Measurements from ENCODE around the gene ZMYND8.
"Not testable (repeated sequence)": the region's sequence is repeated elsewhere in the genome, so short reads cannot be mapped to it uniquely, and the experiment has no call there.

Gene ZMYND8

DNA sequence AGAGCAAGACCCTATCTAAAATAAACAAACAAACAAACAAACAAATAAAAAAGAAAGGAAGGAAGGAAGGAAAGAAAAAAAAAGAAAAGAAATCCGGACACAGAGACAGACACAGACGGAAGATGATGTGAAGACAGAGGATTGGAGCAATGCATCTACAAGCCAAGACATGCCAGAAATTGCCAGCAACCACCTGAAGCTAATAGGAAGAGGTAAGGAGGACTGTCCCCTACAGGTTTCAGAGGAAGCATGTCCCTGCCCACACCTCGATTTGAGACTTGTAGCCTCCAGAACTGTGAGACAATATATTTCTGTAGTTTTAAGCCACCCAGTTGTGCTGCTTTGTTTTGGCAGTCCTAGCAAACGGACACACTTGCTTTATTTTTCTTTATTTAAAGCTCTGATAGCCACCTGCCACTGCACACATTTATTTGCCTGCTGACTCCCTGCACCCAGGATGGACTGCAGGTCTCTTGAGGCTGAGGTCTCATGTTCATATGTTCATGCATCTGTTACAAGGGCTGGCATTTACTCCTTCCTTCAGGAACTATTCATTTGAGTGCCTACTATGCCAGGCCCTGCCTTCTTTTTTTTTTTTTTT is 20.7 kb upstream of the ZMYND8 start:
- no peak overlapping the region for H3K27ac ChIP-seq

GRCh38 chr20:47376096-47376643 is 19.7 kb upstream of the ZMYND8 start:
- not testable (repeated sequence) for H3K27ac ChIP-seq

More for the DNA sequence above, 20.7 kb upstream of the ZMYND8 start:
- no peak for TF ChIP-seq CTCF (IDR thresholded peaks at IDR 0.05)
- no peak for TF ChIP-seq ZFX (IDR thresholded peaks at IDR 0.05; ENCODE audit: borderline replicate concordance)

GRCh38 chr20:47374121-47374520 is 17.6 kb upstream of the ZMYND8 start:
- not testable (repeated sequence) for H3K27ac ChIP-seq

DNA sequence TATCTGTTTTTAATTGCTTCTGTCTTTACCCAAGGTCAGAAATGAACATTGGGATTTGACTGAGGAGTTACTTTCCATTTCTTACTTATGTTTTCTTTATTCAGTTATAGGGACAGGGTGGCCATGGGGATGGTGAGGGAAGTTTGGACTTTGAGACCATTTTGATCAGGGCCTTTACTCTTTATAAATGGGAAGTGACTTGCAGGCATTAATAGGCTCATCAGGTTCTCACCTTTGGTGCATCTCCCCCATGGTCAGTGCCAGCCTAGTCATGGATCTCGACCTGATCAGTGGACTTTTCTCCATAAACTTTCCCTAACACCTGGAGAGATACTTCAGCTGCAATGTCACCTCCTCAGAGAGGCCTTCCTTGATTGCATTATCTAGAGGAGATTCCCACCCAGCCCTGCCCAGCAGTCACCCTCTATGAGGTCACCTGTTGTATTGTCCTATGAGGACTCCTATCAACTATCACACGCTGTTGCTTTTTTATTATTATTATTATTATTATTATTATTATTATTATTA is 16.8 kb upstream of the ZMYND8 start:
- H3K27ac ChIP-seq, result no peak overlapping the region
- TF ChIP-seq CTCF (IDR thresholded peaks at IDR 0.05) (no peak), ZFX (IDR thresholded peaks at IDR 0.05; ENCODE audit: borderline replicate concordance) (no peak)

DNA sequence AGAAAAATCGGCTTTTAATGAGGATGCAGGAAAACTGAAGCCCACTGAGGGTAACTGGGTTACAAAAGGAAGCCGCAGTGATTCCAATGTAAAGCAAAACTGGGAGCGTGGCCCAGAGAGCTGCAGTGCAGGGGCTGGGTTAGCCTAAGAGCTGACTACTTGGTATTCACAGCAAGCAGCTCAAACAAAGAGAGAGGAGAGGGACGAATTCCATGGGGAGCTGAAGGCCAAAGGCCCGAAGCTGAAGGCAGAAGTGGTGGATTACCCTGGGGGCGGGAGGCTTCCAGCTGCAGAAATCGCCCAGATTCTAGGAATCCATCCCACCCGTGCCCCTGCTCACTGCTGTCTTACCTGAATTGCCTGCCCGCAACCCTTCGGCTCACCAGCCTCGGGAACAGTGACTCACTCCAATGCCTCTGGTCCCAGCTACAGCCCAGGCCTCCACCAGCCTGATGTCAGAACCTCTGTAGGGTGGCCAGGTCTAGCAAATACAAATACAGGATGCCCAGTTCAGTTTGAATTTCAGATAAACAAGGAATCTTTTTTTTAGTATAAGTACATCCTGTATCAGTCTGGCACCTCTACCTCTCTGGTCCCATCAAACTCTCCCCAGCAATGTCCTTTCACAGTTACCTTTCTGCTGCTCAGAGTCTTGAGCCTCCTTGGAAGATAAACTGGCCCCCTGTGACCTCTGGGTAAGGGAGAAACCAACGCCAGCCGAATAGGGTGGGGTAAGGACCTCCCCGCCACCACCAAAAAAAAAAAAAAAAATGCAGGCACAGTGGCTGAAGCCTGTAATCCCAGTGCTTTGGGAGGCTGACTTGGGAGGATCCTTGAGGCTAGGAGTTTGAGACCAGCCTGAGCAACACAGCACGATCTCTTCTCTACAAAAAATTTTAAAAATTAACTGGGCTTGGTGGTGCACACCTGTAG is 14.6 kb upstream of the ZMYND8 start:
- no peak overlapping the region for H3K27ac ChIP-seq
- no peak for TF ChIP-seq ZFX (IDR thresholded peaks at IDR 0.05; ENCODE audit: borderline replicate concordance)
- no peak for TF ChIP-seq CTCF (IDR thresholded peaks at IDR 0.05)

GRCh38 chr20:47370214-47370613 is 13.7 kb upstream of the ZMYND8 start:
- TF ChIP-seq CTCF (IDR thresholded peaks at IDR 0.05), result no peak
- no peak for TF ChIP-seq ZFX (IDR thresholded peaks at IDR 0.05; ENCODE audit: borderline replicate concordance)
- no peak overlapping the region for H3K27ac ChIP-seq

DNA sequence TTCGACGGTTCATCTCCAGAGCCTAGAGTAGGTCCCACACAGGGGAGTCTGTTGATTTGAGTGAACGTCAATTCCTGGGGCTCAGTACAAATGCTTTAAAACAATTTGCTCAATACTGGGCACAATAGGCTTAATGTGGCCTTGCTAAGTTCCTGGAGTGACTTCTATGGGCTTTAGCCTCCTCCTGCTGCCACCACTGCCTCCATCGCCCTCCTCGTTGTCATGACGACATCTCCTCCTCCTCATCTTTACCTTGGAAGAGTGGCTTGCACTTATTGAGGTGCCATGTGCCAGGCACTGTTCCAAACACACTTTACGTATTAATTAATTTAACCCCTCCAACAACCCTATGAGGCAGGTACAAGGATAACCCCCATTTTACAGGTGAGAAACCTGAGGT is 11.8 kb upstream of the ZMYND8 start:
- no peak overlapping the region for H3K27ac ChIP-seq
- no peak for TF ChIP-seq CTCF (IDR thresholded peaks at IDR 0.05)
- no peak for TF ChIP-seq ZFX (IDR thresholded peaks at IDR 0.05; ENCODE audit: borderline replicate concordance)

DNA sequence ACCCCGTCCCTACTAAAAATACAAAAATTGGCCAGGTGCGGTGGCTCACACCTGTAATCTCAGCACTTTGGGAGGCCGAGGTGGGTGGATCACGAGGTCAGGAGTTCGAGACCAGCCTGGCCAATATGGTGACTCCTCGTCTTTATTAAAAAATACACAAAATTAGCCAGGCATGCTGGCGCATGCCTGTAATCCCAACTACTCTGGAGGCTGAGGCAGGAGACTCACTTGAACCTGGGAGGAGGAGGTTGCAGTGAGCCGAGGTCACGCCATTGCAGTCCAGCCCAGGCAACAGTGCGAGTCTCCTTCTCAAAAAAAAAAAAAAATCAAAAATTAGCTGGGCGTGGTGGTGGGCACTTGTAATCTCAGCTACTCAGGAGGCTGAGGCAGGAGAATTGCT is 9.8 kb upstream of the ZMYND8 start:
- not testable (repeated sequence) for H3K27ac ChIP-seq
